Omental fat pad (tissue), 4 donors: Measurements from ENCODE around the gene CLEC10A. TPM values are rescaled to one million over a fixed set of nuclear protein-coding genes. Genes with fewer than 3 reads are reported as not detected.
"Not testable (repeated sequence)": the region's sequence is repeated elsewhere in the genome, so short reads cannot be mapped to it uniquely, and the experiment has no call there.

Source experiments
- ATAC-seq: fragments of 150-250 bp; one replicate; pipeline ENCODE4 v1.9.1; 2016; ENCODE audit warnings: mild to moderate bottlenecking, moderate library complexity; ENCODE audit not compliant: low FRiP score
- DNase-seq: peaks from one replicate; pipeline ENCODE4 v3.0.0-alpha.2; 2019; ENCODE audit warnings: low spot score
- CTCF ChIP-seq, 3 donors: fragments of 450-650 bp; IDR thresholded peaks; one replicate each; pipeline ENCODE4 v1.5.1; 2016 to 2017; ENCODE audit warnings: antibody characterized with exemption in 3 of 3, mild to moderate bottlenecking in 3 of 3, moderate library complexity in 2 of 3
- total RNA-seq, 4 donors: library from RNA; depleted of rRNA; stranded (reverse); fragments of >200 nt; gene quantifications; one replicate each; pipeline ENCODE4 v1.1.0, GENCODE V29; 2016

Gene CLEC10A
- total RNA-seq, 4 donors from 2014 or later = 7.2 to 21.7 (median 15.7) TPM

DNA sequence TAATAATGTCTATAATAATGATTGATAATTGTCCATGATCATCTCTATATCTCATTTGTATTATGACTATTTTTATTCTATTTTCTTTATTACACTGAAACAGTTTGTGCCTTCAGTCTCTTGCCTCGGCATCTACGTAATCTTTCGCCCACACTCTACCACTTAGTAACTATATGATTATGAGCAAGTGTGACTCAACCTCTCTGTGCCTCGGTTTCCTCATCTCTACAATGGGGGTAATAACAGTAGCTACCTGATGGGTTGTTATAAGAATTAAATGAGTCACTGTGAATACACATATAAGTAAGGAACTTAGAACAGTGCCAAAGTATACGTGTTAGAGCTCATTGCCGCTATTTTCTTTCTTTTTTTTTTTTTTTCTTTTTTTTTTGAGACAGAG, 32.5 kb downstream of the CLEC10A start:
- DNase-seq (no peak), ATAC-seq (no peak)
- TF ChIP-seq CTCF (IDR thresholded peaks at IDR 0.05) = no peak

DNA sequence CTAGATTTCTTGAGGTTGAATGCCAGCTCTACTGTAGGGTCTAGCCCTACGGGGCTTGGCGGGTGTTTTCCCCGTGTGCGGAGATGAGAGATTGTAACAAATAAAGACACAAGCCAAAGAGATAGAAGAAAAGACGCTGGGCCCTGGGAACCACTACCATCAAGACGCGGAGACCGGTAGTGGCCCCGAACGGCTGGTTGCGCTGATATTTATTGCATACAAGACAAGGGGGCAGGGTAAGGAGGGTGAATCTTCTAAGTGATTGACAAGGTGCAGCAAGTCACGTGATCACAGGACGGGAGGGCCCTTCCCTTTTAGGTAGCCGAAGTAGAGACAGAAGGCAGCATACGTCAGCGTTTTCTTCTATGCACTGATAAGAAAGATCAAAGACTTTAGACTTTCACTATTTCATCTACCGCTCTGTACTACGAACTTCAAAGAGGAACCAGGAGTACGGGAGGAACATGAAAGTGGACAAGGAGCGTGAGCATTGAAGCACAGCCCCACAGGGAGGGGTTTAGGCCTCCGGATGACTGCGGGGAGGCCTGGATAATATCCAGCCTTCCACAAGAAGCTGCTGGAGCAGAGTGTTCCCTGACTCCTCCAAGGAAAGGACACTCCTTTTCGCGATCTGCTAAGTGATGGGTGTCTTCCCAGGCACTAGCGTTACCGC, 33.2 kb downstream of the CLEC10A start:
- not testable (repeated sequence) for ATAC-seq, DNase-seq

GRCh38 chr17:7046127-7046724, 33.8 kb downstream of the CLEC10A start:
- no peak for DNase-seq
- no peak for TF ChIP-seq CTCF (IDR thresholded peaks at IDR 0.05)
- peak; percentile 30 for ATAC-seq

GRCh38 chr17:7045492-7046126, 34.4 kb downstream of the CLEC10A start:
- peak in 1 of 3 donors; percentile 4 for TF ChIP-seq CTCF (IDR thresholded peaks at IDR 0.05)
- no peak for ATAC-seq
- no peak for DNase-seq

- DNase-seq (no peak), ATAC-seq (peak; percentile 19)
- no peak for TF ChIP-seq CTCF (IDR thresholded peaks at IDR 0.05)
These were observed 36.4 kb downstream of the CLEC10A start, which contains the start of gene SLC16A11 for GRCh38 chr17:7043497-7044198. Gene SLC16A11, minus strand, starts transcription at chr17:7044092. Its CDS starts 579 bp downstream, at chr17:7043513.

DNA sequence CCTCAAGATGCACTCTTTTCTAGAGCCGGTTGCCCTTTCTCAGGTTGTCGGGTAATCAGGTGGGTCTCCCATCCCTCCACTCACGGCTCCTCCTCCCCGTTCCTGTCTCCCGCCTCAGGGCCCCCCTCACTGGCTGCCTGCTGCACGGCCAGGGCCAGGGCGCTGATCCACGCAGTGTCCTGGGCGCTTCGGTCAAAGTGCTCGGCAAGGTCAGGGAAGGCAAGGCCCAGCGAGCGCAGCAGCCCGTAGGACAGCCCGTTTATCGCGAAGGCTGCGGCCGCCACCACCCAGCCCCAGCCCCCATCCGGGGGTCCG, 36.9 kb downstream of the CLEC10A start:
- ATAC-seq (peak; percentile 5), DNase-seq (no peak)
- no peak for TF ChIP-seq CTCF (IDR thresholded peaks at IDR 0.05)

DNA sequence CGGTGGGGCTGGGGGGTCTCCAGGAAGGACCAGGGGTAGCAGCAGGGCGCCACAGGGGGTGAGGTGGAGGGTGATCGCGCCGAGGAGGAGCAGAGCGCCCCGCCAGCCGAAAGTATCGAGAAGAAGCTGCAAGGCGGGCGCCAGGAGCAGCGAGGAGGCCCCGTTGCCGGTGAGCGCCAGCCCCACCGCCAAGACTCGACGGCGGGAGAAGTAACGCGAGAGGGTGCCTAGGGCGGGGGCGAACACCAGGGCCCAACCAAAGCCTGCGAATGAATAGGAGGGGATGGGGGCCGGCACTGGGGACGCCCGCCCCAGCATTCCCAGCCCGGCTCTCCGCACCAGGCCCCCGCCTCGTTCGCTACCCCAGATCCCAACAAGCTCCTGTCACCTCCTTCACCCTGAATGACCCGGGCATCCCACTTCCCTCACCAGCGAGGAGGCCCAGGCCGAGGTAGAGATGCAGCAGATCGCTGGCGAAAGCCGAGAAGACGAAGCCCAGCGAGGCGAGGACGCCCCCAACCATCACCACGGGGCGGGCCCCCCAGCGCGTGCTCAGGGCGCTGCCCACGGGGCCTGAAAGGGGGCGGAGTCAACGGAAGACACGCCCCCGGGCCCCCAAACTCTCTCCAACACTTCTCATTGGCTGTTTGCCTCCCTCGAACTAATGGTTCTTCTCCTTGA, 37.4 kb downstream of the CLEC10A start:
- no peak for TF ChIP-seq CTCF (IDR thresholded peaks at IDR 0.05)
- DNase-seq (no peak), ATAC-seq (no peak)
